Skeletal muscle tissue (tissue), 4 donors: ENCODE measurements around the gene UGT1A5. TPM values are rescaled to one million over a fixed set of nuclear protein-coding genes. Genes with fewer than 3 reads are reported as not detected.
"Not testable (repeated sequence)": the region's sequence is repeated elsewhere in the genome, so short reads cannot be mapped to it uniquely, and the experiment has no call there.

Experiments used
- H3K27ac ChIP-seq: one replicate; pipeline ENCODE4 v1.7.0; 2013; ENCODE audit warnings: mild to moderate bottlenecking, low read depth, low read length, inconsistent platforms
- H3K27me3 ChIP-seq, 3 donors: one replicate each; pipeline ENCODE4 v1.7.0; 2013; ENCODE audit warnings: low read length in 3 of 3; ENCODE audit not compliant: control insufficient read depth in 3 of 3, insufficient read depth in 3 of 3
- H3K36me3 ChIP-seq, 3 donors: one replicate each; pipeline ENCODE4 v1.7.0; 2013; ENCODE audit warnings: low read length in 3 of 3; ENCODE audit not compliant: control insufficient read depth in 3 of 3, insufficient read depth in 3 of 3
- H3K4me1 ChIP-seq, 3 donors: one replicate each; pipeline ENCODE4 v1.7.0; 2013; ENCODE audit warnings: low read length in 3 of 3, mild to moderate bottlenecking in 3 of 3; ENCODE audit not compliant: control insufficient read depth in 3 of 3, insufficient read depth in 3 of 3
- H3K4me3 ChIP-seq, 3 donors: one replicate each; pipeline ENCODE4 v1.7.0; 2013; ENCODE audit warnings: low read length in 3 of 3
- H3K9ac ChIP-seq, 3 donors: one replicate each; pipeline ENCODE4 v1.7.0; 2013; ENCODE audit warnings: low read length in 3 of 3, mild to moderate bottlenecking in 3 of 3, moderate library complexity in 2 of 3, low read depth in 1 of 3
- H3K9me3 ChIP-seq, 3 donors: one replicate each; pipeline ENCODE4 v1.7.0; 2013; ENCODE audit warnings: low read length in 3 of 3; ENCODE audit not compliant: control insufficient read depth in 3 of 3
- total RNA-seq: library from RNA; depleted of rRNA; stranded (reverse); fragments of >200 nt; gene quantifications from one replicate; pipeline ENCODE4 v1.2.3, GENCODE V29; 2014
- donor health status: Osteomylitis.

The UGT1A5 gene
- total RNA-seq, 1 donor from 2014 or later, result not detected

DNA sequence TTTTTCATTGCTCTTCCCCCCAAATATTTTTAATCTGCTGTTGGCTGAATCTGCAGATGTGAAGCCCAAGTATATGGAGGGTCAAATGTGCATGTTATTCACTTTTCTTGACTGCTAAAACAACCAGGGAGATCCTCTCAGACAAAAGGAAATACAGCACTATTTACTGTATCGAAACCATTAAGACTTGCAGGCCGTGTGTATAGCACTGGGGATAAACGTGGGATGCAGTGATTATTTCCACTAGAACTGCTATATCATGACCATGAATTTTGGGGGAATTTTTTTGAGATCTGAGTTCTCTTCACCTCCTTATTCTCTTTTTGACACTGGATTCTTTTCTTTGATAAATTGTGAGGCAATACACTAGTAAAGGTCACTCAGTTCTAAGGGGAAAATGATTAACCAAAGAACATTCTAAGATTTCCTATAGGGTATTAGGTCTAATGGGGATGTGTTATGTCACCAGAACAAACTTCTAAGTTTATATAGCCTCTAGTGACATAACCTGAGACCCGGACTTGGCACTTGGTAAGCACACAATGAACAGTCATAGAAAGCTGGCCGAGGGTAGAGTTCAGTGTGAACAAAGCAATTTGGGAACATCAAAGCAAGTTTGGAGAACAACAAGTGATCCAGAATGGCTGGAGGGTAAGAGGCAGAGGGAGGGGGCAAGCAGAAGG is 32.5 kb downstream of the UGT1A5 start:
- Histone ChIP-seq H3K27ac (no peak overlapping the region), H3K9me3 (no peaks in the 10 kb centered on the region), H3K4me3 (no peak overlapping the region), H3K4me1 (no peaks in the 10 kb centered on the region), H3K27me3 (peaks cover 0 to 10% (median 0%) of the 10 kb centered on the region in 3 donors), H3K36me3 (no peaks in the 10 kb centered on the region), H3K9ac (no peak overlapping the region)

DNA sequence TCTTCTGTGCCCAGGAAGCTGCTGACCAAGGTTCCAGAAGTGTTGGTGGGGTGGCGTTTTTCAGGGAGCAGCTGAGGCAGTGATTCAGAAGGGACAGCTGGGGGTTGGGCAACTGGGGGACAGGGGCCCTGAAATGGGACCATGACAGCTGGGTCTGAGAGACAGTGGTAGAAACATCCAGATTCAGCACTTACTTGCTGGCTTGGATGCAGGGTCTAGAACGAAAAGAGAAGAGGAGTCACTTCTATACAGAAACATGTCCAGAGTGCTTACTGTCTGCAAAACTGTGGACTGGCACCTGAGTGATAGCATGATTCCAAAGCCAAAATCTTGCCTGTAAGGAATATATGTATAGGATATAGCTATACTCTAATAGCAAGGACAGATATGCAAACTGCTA is 33.1 kb downstream of the UGT1A5 start:
- peaks cover 0 to 10% (median 0%) of the 10 kb centered on the region in 3 donors for H3K27me3 ChIP-seq
- H3K9ac ChIP-seq, H3K4me3 ChIP-seq, H3K9me3 ChIP-seq, H3K4me1 ChIP-seq, H3K36me3 ChIP-seq, H3K27ac ChIP-seq: not testable (repeated sequence)

DNA sequence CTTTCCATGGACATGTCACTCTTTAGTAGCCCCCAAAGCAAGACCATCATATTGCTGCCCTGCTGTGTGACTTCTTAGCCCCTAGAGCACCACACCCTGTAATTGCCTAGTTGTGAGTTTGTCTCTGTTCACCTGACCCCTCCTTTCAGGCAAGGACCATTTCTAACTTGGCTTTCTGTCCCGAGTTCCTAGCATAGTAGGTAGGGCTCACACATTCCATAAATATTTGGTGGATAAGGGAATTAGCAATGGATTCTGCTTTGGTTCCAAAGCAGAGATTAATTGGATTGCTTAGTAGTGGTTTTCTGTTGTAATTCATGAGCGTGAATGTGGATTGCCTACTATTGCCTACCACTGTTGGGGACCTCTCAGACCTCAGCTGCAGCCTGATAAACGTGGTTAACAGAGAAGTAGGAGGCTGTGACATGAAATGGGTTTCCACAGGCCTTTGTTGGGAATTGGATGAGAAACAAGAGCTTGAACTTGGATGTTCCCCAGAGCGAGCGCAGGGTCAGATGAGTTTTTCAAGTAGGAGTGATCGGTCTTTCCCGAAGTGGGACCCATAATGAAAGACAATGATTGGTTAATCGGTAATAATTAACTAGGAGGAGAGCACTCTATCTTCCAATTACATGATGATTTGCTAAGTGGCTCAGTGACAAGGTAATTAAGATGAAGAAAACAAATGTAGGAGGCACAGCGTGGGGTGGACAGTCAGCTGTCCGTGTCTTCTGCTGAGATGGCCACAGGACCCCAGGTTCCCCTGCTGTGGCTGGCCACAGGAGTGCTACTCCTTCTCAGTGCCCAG is 34.0 kb downstream of the UGT1A5 start:
- H3K4me3 ChIP-seq, result no peak overlapping the region
- H3K27me3 ChIP-seq, result peaks cover 0 to 3% (median 0%) of the 10 kb centered on the region in 3 donors
- H3K36me3 ChIP-seq, result no peaks in the 10 kb centered on the region

GRCh38 chr2:233747283-233747544 is 34.5 kb downstream of the UGT1A5 start:
- H3K4me3 ChIP-seq, result no peak overlapping the region
- H3K4me1 ChIP-seq, result no peaks in the 10 kb centered on the region
- H3K9me3 ChIP-seq, result no peaks in the 10 kb centered on the region
- no peaks in the 10 kb centered on the region for H3K36me3 ChIP-seq
- no peaks in the 10 kb centered on the region for H3K27me3 ChIP-seq
- no peak overlapping the region for H3K9ac ChIP-seq
- no peak overlapping the region for H3K27ac ChIP-seq

More for the DNA sequence above, 34.0 kb downstream of the UGT1A5 start:
- H3K9ac ChIP-seq, result no peak overlapping the region
- no peaks in the 10 kb centered on the region for H3K4me1 ChIP-seq
- no peaks in the 10 kb centered on the region for H3K9me3 ChIP-seq
- H3K27ac ChIP-seq, result no peak overlapping the region

GRCh38 chr2:233750689-233751088 is 38.0 kb downstream of the UGT1A5 start:
- H3K9ac ChIP-seq, H3K36me3 ChIP-seq, H3K27me3 ChIP-seq, H3K4me1 ChIP-seq, H3K27ac ChIP-seq, H3K4me3 ChIP-seq, H3K9me3 ChIP-seq: not testable (repeated sequence)

DNA sequence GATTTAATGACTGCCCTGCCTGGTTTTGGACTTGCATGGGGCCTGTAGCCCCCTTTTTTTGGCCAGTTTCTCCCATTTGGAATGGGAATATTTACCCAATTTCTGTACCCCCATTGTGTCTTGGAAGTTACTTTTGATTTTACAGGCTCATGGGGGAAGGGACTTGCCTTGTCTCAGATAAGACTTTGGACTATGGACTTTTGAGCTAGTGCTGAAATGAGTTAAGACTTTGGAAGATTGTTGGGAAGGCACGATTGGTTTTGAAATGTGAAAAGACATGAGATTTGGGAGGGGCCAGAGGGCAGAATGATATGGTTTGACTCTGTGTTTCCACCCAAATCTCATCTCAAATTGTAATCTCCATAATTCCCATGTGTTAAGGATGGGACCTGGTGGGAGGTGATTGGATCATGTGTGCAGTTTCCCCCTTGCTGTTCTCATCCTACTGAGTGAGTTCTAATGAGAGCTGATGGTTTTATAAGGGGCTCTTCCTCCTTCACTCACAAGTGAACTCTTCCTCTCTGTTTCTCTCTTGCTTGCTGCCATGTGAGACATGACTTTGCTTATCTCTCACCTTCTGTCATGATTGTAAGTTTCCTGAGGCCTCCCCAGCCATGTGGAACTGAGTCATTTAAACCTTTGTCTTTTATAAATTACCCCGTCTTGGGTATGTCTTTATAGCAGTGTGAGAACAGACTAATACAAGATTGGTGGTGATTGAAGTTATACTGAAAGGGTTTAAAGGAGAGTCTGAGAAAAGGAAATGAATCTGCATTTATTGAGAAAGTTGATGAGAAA is 38.7 kb downstream of the UGT1A5 start:
- not testable (repeated sequence) for H3K9me3 ChIP-seq, H3K27ac ChIP-seq, H3K4me1 ChIP-seq, H3K27me3 ChIP-seq, H3K9ac ChIP-seq, H3K4me3 ChIP-seq, H3K36me3 ChIP-seq

GRCh38 chr2:233754872-233755611 is 42.3 kb downstream of the UGT1A5 start:
- Histone ChIP-seq H3K36me3 (no peaks in the 10 kb centered on the region), H3K9ac (no peak overlapping the region), H3K27me3 (no peaks in the 10 kb centered on the region), H3K4me3 (no peak overlapping the region), H3K27ac (no peak overlapping the region), H3K9me3 (peaks cover 0 to 3% (median 0%) of the 10 kb centered on the region in 3 donors), H3K4me1 (no peaks in the 10 kb centered on the region)

GRCh38 chr2:233756429-233757081 is 43.8 kb downstream of the UGT1A5 start:
- H3K36me3 ChIP-seq, result no peaks in the 10 kb centered on the region
- no peak overlapping the region for H3K4me3 ChIP-seq
- no peak overlapping the region for H3K27ac ChIP-seq
- H3K9ac ChIP-seq, result no peak overlapping the region
- H3K27me3 ChIP-seq, result no peaks in the 10 kb centered on the region
- H3K9me3 ChIP-seq, result peaks cover 0 to 3% (median 0%) of the 10 kb centered on the region in 3 donors
- H3K4me1 ChIP-seq, result no peaks in the 10 kb centered on the region

DNA sequence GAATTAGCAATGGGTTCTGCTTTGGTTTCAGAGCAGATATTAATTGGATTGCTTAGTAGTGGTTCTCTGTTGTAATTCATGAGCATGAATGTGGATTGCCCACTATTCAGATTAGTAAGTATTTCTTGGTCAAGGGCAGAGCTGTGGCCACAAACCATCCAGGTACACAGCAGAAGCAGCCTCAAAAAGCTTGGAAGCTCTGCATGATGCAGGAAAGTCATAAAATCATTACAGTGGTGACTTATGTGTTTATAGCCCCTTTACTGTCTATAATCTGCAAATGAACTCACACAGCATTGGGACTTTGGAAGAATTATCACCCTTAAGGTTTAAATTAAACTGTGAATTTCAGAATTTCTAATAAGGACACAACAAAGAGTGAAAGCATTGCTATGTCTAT is 45.4 kb downstream of the UGT1A5 start:
- Histone ChIP-seq H3K36me3 (no peaks in the 10 kb centered on the region), H3K9me3 (peaks cover 0 to 3% (median 0%) of the 10 kb centered on the region in 3 donors), H3K4me3 (no peak overlapping the region), H3K27me3 (peaks cover 0 to 2% (median 0%) of the 10 kb centered on the region in 3 donors), H3K4me1 (no peaks in the 10 kb centered on the region), H3K9ac (no peak overlapping the region), H3K27ac (no peak overlapping the region)
